A549 (cell line): Measurements from ENCODE around the gene BRF1. TPM values are rescaled to one million over a fixed set of nuclear protein-coding genes. Genes with fewer than 3 reads are reported as not detected.

Experiments
- ATAC-seq, 2 experiments: fragments of 200-7000 bp in 1 of 2; fragments of >200 bp in 1 of 2; cut with Nextera tagmentation in 1 of 2; cut with Tn5 transposase in 1 of 2; 3 replicates each; pipeline versions ENCODE4 v1.8.0 to v1.9.1; 2018 to 2020; ENCODE audit warnings: mild to moderate bottlenecking in 1 of 2, moderate library complexity in 1 of 2
- CTCF ChIA-PET: fragments of 300-600 bp; sonication (Branson Sonifier 250); formaldehyde crosslinking; extraction: SDS; loops from one replicate; lab custom pipeline; 2021; ENCODE audit warnings: antibody characterized with exemption, inconsistent platforms; lab: Yijun Ruan, JAX
- POLR2A ChIA-PET: fragments of 350-600 bp; formaldehyde crosslinking; extraction: SDS; loops from one replicate; lab custom pipeline; 2021; ENCODE audit warnings: antibody characterized with exemption, inconsistent platforms; lab: Yijun Ruan, JAX
- DNase-seq, 2 experiments: peaks; one replicate each; pipeline versions ENCODE4 v3.0.0 to v3.0.0-alpha.2; 2011 to 2016; ENCODE audit warnings: low read depth in 1 of 2, low spot score in 1 of 2
- FAIRE-seq: peaks from 2 replicates; lab custom pipeline; 2011; peaks lifted over from hg19 to GRCh38; lab: Jason Lieb, UNC
- H3K27ac ChIP-seq, 2 experiments: fragments of >200 bp; sonication (Bioruptor Twin); formaldehyde crosslinking; 3 replicates each; pipeline ENCODE4 v1.5.1; 2016 to 2017
- H3K4me1 ChIP-seq: fragments of >200 bp; sonication (Bioruptor Twin); formaldehyde crosslinking; 3 replicates; pipeline ENCODE4 v1.6.1; 2016
- H3K4me2 ChIP-seq: fragments of >200 bp; sonication (Bioruptor Twin); formaldehyde crosslinking; 3 replicates; pipeline ENCODE4 v1.6.1; 2016
- H3K4me3 ChIP-seq: fragments of >200 bp; sonication (Bioruptor Twin); formaldehyde crosslinking; 3 replicates; pipeline ENCODE4 v1.5.1; 2016
- H3K9me3 ChIP-seq: fragments of >200 bp; sonication (Bioruptor Twin); formaldehyde crosslinking; 3 replicates; pipeline ENCODE4 v1.6.1; 2016
- CBX2 ChIP-seq: fragments of 200-600 bp; sonication (generic); IDR thresholded peaks from 2 replicates; pipeline ENCODE4 v1.6.1; 2016; ENCODE audit warnings: low read depth, mild to moderate bottlenecking, borderline replicate concordance
- CEBPB ChIP-seq, 2 experiments: fragments of >200 bp in 1 of 2; sonication (Bioruptor Twin) in 1 of 2; formaldehyde crosslinking in 1 of 2; IDR thresholded peaks; 2 replicates each; pipeline ENCODE4 v1.6.1; 2012 to 2016
- CHD2 ChIP-seq: fragments of 150-350 bp; IDR thresholded peaks from 2 replicates; pipeline ENCODE4 v1.6.1; 2014; ENCODE audit warnings: low read length; ENCODE audit not compliant: partially characterized antibody
- EHF ChIP-seq: fragments of 250-450 bp; sonication (Bioruptor Pico); IDR thresholded peaks from 2 replicates; pipeline ENCODE4 v1.5.0; 2020; ENCODE audit warnings: mild to moderate bottlenecking
- ESRRA ChIP-seq: fragments of 150-350 bp; IDR thresholded peaks from 2 replicates; pipeline ENCODE4 v1.6.1; 2014; ENCODE audit warnings: mild to moderate bottlenecking, low read length, borderline replicate concordance
- FOXS1 ChIP-seq: fragments of 250-450 bp; sonication (Bioruptor Pico); IDR thresholded peaks from 2 replicates; pipeline ENCODE4 v1.5.0; 2020; ENCODE audit warnings: mild to moderate bottlenecking, moderate library complexity
- GATA3 ChIP-seq: IDR thresholded peaks from 2 replicates; pipeline ENCODE4 v1.6.1; 2012; ENCODE audit warnings: borderline replicate concordance
- HOXA7 ChIP-seq: fragments of 250-450 bp; sonication (Bioruptor Pico); IDR thresholded peaks from 2 replicates; pipeline ENCODE4 v1.5.0; 2020; ENCODE audit warnings: mild to moderate bottlenecking, moderate library complexity
- HOXB13 ChIP-seq: fragments of 250-450 bp; sonication (Bioruptor Pico); IDR thresholded peaks from 2 replicates; pipeline ENCODE4 v1.5.0; 2020; ENCODE audit warnings: low read depth, mild to moderate bottlenecking, moderate library complexity
- KDM1A ChIP-seq: fragments of 200-600 bp; sonication (generic); IDR thresholded peaks from 2 replicates; pipeline ENCODE4 v1.6.1; 2016; ENCODE audit warnings: low read depth, mild to moderate bottlenecking
- KDM5A ChIP-seq: fragments of 200-600 bp; sonication (generic); IDR thresholded peaks from 2 replicates; pipeline ENCODE4 v1.6.1; 2016; ENCODE audit warnings: antibody characterized with exemption, mild to moderate bottlenecking
- MYC ChIP-seq: IDR thresholded peaks from 2 replicates; pipeline ENCODE4 v1.6.1; 2012; ENCODE audit warnings: mild to moderate bottlenecking, inconsistent platforms, low read length, improper control_type of control experiment, borderline replicate concordance
- NFE2L2 ChIP-seq: fragments of 150-350 bp; conservative IDR thresholded peaks from 2 replicates; pipeline ENCODE4 v1.6.1; 2014; ENCODE audit warnings: low read length
- NR3C1 ChIP-seq: fragments of >200 bp; sonication (Bioruptor Twin); formaldehyde crosslinking; IDR thresholded peaks from 3 replicates; pipeline ENCODE4 v1.6.1; 2017
- POLR2AphosphoS2 ChIP-seq: conservative IDR thresholded peaks from 2 replicates; pipeline ENCODE4 v1.6.1; 2012; ENCODE audit warnings: low read length, improper control_type of control experiment, inconsistent platforms
- RARB ChIP-seq: fragments of 250-450 bp; sonication (Bioruptor Pico); IDR thresholded peaks from 2 replicates; pipeline ENCODE4 v1.8.0; 2021; ENCODE audit warnings: mild to moderate bottlenecking, moderate library complexity
- RCOR1 ChIP-seq: fragments of 150-350 bp; IDR thresholded peaks from 2 replicates; pipeline ENCODE4 v1.6.1; 2014; ENCODE audit warnings: antibody characterized with exemption, low read length, low read depth
- RFX5 ChIP-seq: fragments of 450-650 bp; IDR thresholded peaks from 2 replicates; pipeline ENCODE4 v1.7.1; 2014; ENCODE audit warnings: antibody characterized with exemption, mild to moderate bottlenecking, moderate library complexity
- SMC3 ChIP-seq: fragments of >200 bp; sonication (Bioruptor Twin); formaldehyde crosslinking; IDR thresholded peaks from 3 replicates; pipeline ENCODE4 v1.6.1; 2018; ENCODE audit warnings: inconsistent platforms
- TP53 ChIP-seq: fragments of 250-450 bp; sonication (Bioruptor Pico); IDR thresholded peaks from 2 replicates; pipeline ENCODE4 v1.5.0; 2021; ENCODE audit warnings: mild to moderate bottlenecking, moderate library complexity
- WGBS: methylation state at CpG from one replicate; pipeline ENCODE4 v1.1.6; 2017; ENCODE audit errors: missing lambda C conversion rate; 5-methylcytosine and 5-hydroxymethylcytosine counted together
- polyA plus RNA-seq, 4 experiments: library from polyadenylated mRNA; depleted of rRNA in 3 of 4; stranded (reverse); fragments of >200 nt; fragmentation: RNase III in 1 of 4; extraction: RNeasy Plus Mini Kit Qiagen cat#74134 plus additional on column Dnase treatment in 1 of 4; gene quantifications; 2 replicates in 3 of 4; 3 replicates in 1 of 4; pipeline ENCODE4 v1.2.3, GENCODE V29; 2011 to 2017
- TF ChIP-seq, protein P1 (sequence below): fragments of >200 bp; sonication (Bioruptor Twin); formaldehyde crosslinking; IDR thresholded peaks from 2 replicates; pipeline ENCODE4 v1.6.1; 2016

The BRF1 gene
- polyA plus RNA-seq, 2 of the 4 experiments (the other 2 are of a cell fraction) = 8.5 to 25.7 TPM

DNA sequence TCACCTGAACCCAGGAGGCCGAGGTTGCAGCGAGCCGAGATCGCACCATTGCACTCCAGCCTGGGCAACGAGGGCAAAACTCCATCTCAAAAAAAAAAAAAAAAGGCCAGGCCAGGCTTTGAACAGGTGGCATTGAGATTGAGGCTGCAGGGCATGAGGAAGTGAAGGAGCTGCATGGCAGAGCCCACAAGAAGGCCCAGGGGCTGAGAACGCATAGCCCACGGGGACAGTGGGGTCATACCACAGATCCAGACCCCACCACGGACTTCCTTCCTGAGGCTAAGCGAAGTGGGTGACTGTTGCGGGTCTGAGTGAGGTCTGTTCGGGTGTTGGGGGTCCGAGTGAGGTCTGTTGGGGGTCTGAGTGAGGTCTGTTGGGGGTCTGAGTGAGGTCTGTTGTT, 140.0 kb downstream of the BRF1 start:
- TF ChIP-seq KDM5A (no peak), CBX2 (no peak), CHD2 (no peak), POLR2AphosphoS2 (no peak), RARB (CRISPR knock-in tag) (no peak), EHF (CRISPR knock-in tag) (no peak), TP53 (CRISPR knock-in tag) (no peak), CEBPB (IDR thresholded peaks at IDR 0.05) (no peak), KDM1A (no peak), RCOR1 (no peak), ESRRA (no peak), SMC3 (no peak), GATA3 (no peak), NFE2L2 (no peak), HOXA7 (CRISPR knock-in tag) (no peak), FOXS1 (CRISPR knock-in tag) (no peak), NR3C1 (no peak)
- DNase-seq (no peak), FAIRE-seq (no peak), ATAC-seq (no peak)
- ChIA-PET CTCF (interaction anchor here (0.7 to 2.8 kb wide), 2 partner anchors 70 to 134 kb away, joined by 3 to 14 read pairs; no protein-coding TSS in a partner anchor), POLR2A (no interaction called here)
- Histone ChIP-seq H3K4me1 (peaks cover 11% of the 10 kb centered on the region), H3K4me2 (no peak overlapping the region), H3K9me3 (no peaks in the 10 kb centered on the region), H3K4me3 (no peak overlapping the region), H3K27ac (no peak overlapping the region)
- WGBS = 85% methylated on average over 10 of the region's 12 CpGs

DNA sequence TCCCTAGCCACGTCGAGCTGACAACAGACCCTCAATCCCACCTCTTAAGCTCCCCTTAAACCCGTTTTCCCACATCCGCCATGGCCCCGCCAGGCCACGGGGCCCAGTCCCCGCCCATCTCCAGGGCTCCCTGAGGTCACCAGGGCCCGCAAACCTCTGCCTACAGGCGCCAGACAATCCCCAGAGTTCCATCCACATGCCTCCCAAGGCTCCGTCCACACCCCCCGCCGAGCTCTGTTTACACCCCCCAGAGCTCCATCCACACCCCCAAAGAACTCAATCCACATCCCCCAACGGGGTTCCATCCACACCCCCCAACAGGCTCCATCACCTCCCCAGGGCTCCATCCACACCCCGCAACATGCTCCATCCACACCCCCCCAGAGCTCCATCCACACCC, 141.5 kb downstream of the BRF1 start:
- WGBS = 83% methylated on average over 11 of the region's 14 CpGs
- ATAC-seq (no peak), FAIRE-seq (no peak), DNase-seq (no peak)
- Histone ChIP-seq H3K9me3 (no peaks in the 10 kb centered on the region), H3K27ac (no peak overlapping the region), H3K4me1 (no peaks in the 10 kb centered on the region; the same call in 2 of the 3 replicates), H3K4me2 (no peak overlapping the region), H3K4me3 (no peak overlapping the region)
- POLR2A ChIA-PET = no interaction called here
- TF ChIP-seq MYC (no peak), RCOR1 (no peak), HOXB13 (no peak), EHF (CRISPR knock-in tag) (no peak), RFX5 (no peak)
- TF ChIP-seq, protein P1, sequence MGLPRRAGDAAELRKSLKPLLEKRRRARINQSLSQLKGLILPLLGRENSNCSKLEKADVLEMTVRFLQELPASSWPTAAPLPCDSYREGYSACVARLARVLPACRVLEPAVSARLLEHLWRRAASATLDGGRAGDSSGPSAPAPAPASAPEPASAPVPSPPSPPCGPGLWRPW = no peak
- CTCF ChIA-PET = interaction anchor here (0.8 to 2.8 kb wide), 4 partner anchors 9 to 184 kb away, joined by 5 to 14 read pairs (median 6); partner anchors contain the start of gene JAG2

Other genes with a start within 250 kb of the BRF1 start
- 0.19 and 0.49 TPM in 2 replicates for gene GPR132, start 235.6 kb downstream of the BRF1 start, polyA plus RNA-seq (2011; rRNA removed)
- 0.16 to 0.22 TPM (median 0.18 TPM) in 3 replicates for gene GPR132, start 235.6 kb downstream of the BRF1 start, polyA plus RNA-seq (2017; fragmentation: RNase III; extraction: RNeasy Plus Mini Kit Qiagen cat#74134 plus additional on column Dnase treatment)
- 4.8 and 5.9 TPM in 2 replicates for gene JAG2, start 132.2 kb downstream of the BRF1 start, polyA plus RNA-seq (2011; rRNA removed)
- gene JAG2, start 132.2 kb downstream of the BRF1 start, polyA plus RNA-seq (2017; fragmentation: RNase III; extraction: RNeasy Plus Mini Kit Qiagen cat#74134 plus additional on column Dnase treatment) = 20.4 to 26.8 TPM (median 22.5 TPM) in 3 replicates
- 11.3 and 12.6 TPM in 2 replicates for gene NUDT14, start 119.7 kb downstream of the BRF1 start, polyA plus RNA-seq (2011; rRNA removed)
- gene NUDT14, start 119.7 kb downstream of the BRF1 start, polyA plus RNA-seq (2017; fragmentation: RNase III; extraction: RNeasy Plus Mini Kit Qiagen cat#74134 plus additional on column Dnase treatment) = 27.8 to 31.3 TPM (median 30.7 TPM) in 3 replicates
- gene BTBD6, start 52.5 kb downstream of the BRF1 start, polyA plus RNA-seq (2011; rRNA removed) = 16.1 and 19.3 TPM in 2 replicates
- gene BTBD6, start 52.5 kb downstream of the BRF1 start, polyA plus RNA-seq (2017; fragmentation: RNase III; extraction: RNeasy Plus Mini Kit Qiagen cat#74134 plus additional on column Dnase treatment) = 31.3 to 33.9 TPM (median 33.6 TPM) in 3 replicates
- 11.9 and 13.1 TPM in 2 replicates for gene PACS2, start 13.7 kb upstream of the BRF1 start, polyA plus RNA-seq (2011; rRNA removed)
- gene PACS2, start 13.7 kb upstream of the BRF1 start, polyA plus RNA-seq (2017; fragmentation: RNase III; extraction: RNeasy Plus Mini Kit Qiagen cat#74134 plus additional on column Dnase treatment) = 21.7 to 25.8 TPM (median 24.5 TPM) in 3 replicates
- gene TEX22, start 97.5 kb upstream of the BRF1 start, polyA plus RNA-seq (2011; rRNA removed) = 0.06 and 0.19 TPM in 2 replicates
- 0.23 to 0.51 TPM (median 0.26 TPM) in 3 replicates for gene TEX22, start 97.5 kb upstream of the BRF1 start, polyA plus RNA-seq (2017; fragmentation: RNase III; extraction: RNeasy Plus Mini Kit Qiagen cat#74134 plus additional on column Dnase treatment)
- gene MTA1, start 118.8 kb upstream of the BRF1 start, polyA plus RNA-seq (2011; rRNA removed) = 46.8 and 52.7 TPM in 2 replicates
- 80.7 to 89.8 TPM (median 86.7 TPM) in 3 replicates for gene MTA1, start 118.8 kb upstream of the BRF1 start, polyA plus RNA-seq (2017; fragmentation: RNase III; extraction: RNeasy Plus Mini Kit Qiagen cat#74134 plus additional on column Dnase treatment)
- gene CRIP2, start 173.8 kb upstream of the BRF1 start, polyA plus RNA-seq (2011; rRNA removed) = 36.2 and 41.0 TPM in 2 replicates
- 55.6 to 68.4 TPM (median 67.3 TPM) in 3 replicates for gene CRIP2, start 173.8 kb upstream of the BRF1 start, polyA plus RNA-seq (2017; fragmentation: RNase III; extraction: RNeasy Plus Mini Kit Qiagen cat#74134 plus additional on column Dnase treatment)
- gene CRIP1, start 185.9 kb upstream of the BRF1 start, polyA plus RNA-seq (2011; rRNA removed) = 196 and 280 TPM in 2 replicates
- 837 to 1,023 TPM (median 999 TPM) in 3 replicates for gene CRIP1, start 185.9 kb upstream of the BRF1 start, polyA plus RNA-seq (2017; fragmentation: RNase III; extraction: RNeasy Plus Mini Kit Qiagen cat#74134 plus additional on column Dnase treatment)
- gene TEDC1, start 190.2 kb upstream of the BRF1 start, polyA plus RNA-seq (2011; rRNA removed) = 12.7 and 13.4 TPM in 2 replicates
- 35.1 to 39.6 TPM (median 37.5 TPM) in 3 replicates for gene TEDC1, start 190.2 kb upstream of the BRF1 start, polyA plus RNA-seq (2017; fragmentation: RNase III; extraction: RNeasy Plus Mini Kit Qiagen cat#74134 plus additional on column Dnase treatment)
- 2.3 and 2.4 TPM in 2 replicates for gene TMEM121, start 225.6 kb upstream of the BRF1 start, polyA plus RNA-seq (2011; rRNA removed)
- gene TMEM121, start 225.6 kb upstream of the BRF1 start, polyA plus RNA-seq (2017; fragmentation: RNase III; extraction: RNeasy Plus Mini Kit Qiagen cat#74134 plus additional on column Dnase treatment) = 4.3 to 5.7 TPM (median 5.6 TPM) in 3 replicates